DOHH2 (cell line): ENCODE results near the gene ZSWIM8.

Source experiments
- EZH2phosphoT487 ChIP-seq: fragments of 200-600 bp; sonication (generic); IDR thresholded peaks from 2 replicates; pipeline ENCODE4 v1.6.1; 2017; ENCODE audit warnings: borderline replicate concordance, mild to moderate bottlenecking, antibody characterized with exemption, low read length, moderate library complexity, mixed read lengths
- TF ChIP-seq, protein P1 (sequence below): fragments of 200-600 bp; sonication (generic); IDR thresholded peaks from one replicate; pipeline ENCODE4 v1.5.1; 2014; ENCODE audit warnings: antibody characterized with exemption, mild to moderate bottlenecking, low read depth, low read length; ENCODE audit not compliant: poor library complexity, severe bottlenecking

GRCh38 chr10:73782749-73783085 lies 2.7 kb upstream of the ZSWIM8 start:
- TF ChIP-seq, protein P1, sequence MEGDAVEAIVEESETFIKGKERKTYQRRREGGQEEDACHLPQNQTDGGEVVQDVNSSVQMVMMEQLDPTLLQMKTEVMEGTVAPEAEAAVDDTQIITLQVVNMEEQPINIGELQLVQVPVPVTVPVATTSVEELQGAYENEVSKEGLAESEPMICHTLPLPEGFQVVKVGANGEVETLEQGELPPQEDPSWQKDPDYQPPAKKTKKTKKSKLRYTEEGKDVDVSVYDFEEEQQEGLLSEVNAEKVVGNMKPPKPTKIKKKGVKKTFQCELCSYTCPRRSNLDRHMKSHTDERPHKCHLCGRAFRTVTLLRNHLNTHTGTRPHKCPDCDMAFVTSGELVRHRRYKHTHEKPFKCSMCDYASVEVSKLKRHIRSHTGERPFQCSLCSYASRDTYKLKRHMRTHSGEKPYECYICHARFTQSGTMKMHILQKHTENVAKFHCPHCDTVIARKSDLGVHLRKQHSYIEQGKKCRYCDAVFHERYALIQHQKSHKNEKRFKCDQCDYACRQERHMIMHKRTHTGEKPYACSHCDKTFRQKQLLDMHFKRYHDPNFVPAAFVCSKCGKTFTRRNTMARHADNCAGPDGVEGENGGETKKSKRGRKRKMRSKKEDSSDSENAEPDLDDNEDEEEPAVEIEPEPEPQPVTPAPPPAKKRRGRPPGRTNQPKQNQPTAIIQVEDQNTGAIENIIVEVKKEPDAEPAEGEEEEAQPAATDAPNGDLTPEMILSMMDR: no peak
- no peak for TF ChIP-seq EZH2phosphoT487
